GM18499 (cell line): ENCODE results near the gene PCNX2.
"Not testable (repeated sequence)": the region's sequence is repeated elsewhere in the genome, so short reads cannot be mapped to it uniquely, and the experiment has no call there.

ENCODE experiments used
- ATAC-seq: cut with Tn5 transposase; IDR thresholded peaks from one replicate; pipeline ENCODE4 v1.9.1; 2021; ENCODE audit warnings: moderate number of reproducible peaks; ENCODE audit not compliant: insufficient read depth, unreplicated experiment

The PCNX2 gene

GRCh38 chr1:233113009-233113879 is 182.3 kb downstream of the PCNX2 start:
- ATAC-seq = peak; percentile 74

DNA sequence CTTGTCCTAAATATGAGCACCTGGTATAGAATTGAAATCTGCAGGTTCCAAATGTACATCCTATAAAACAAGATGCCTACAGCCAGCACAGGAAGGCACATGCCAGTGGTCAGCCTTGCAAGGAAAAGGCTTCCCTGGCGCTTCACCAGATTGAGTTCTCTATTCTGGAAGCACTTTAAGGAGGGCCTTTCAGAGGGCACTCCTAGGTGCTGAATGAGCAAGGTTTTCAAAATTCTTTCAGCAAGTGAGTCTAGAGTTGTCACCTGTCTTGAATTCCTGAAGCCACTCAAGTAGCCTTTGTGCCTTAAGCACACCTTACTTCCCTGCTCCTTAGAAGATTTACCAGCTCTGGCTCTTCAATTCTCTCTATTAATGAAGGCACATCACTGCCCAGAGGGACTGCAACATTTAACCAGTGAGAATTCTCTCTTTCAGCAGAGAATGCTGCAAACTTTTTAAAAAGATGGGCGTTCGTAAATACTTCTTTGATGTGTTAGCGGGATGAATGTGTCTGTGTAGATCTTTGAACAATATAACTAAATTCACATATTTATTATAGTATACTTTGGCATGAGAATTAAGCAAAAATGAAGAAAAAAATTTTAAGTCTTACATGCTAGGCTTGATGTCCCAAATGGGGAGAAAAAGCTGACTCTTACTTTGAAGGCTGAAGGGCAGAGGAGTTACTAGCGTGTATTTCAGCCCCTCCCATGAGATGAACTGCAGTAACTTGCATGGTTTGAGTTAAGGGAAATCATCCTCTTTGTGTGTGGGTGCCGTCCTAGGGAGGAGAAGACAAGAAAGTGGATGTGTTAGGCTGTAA is 183.1 kb downstream of the PCNX2 start:
- ATAC-seq = no peak

GRCh38 chr1:233111731-233112130 is 183.8 kb downstream of the PCNX2 start:
- no peak for ATAC-seq

DNA sequence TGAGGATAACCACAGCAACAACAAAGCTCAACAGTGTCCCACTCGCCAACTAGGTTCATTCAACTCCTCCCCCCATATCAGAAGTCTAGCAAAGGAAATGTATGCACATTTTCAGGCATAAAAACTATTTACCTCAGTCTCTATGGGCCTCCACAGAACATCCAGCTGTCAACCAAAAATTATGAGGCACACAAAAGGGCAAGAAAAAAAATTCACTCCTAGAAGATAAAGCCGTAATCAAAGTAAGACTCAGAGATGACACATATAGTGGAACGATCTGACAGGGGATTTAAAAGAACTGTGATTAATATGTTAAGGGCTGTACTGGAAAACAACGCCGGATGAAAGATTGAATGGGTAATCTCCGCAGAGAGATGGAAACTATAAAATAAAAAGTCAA is 186.4 kb downstream of the PCNX2 start:
- ATAC-seq = no peak

GRCh38 chr1:233107716-233108130 is 187.8 kb downstream of the PCNX2 start:
- not testable (repeated sequence) for ATAC-seq

- ATAC-seq = no peak
These were observed 188.3 kb downstream of the PCNX2 start for GRCh38 chr1:233107130-233107660.

DNA sequence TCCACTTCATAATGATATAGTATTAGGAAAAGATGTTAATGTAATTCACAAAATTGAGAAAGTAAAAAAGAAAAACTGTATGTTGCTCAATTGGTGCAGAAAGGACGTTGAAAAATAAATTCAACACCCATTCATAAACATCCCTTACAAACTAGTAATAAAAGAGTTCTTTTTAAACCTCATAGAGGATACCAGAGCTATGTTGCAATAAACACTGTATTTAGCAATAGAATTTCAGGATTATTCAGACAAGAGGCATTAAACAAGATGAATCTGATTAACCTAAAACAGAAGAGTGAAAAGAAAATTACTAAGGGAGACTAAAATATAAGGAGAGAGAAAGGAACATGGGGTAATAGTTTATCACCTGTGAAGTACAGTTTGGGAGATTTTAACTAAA is 190.3 kb downstream of the PCNX2 start:
- ATAC-seq = no peak

GRCh38 chr1:233102341-233102740 is 193.2 kb downstream of the PCNX2 start:
- ATAC-seq = no peak

DNA sequence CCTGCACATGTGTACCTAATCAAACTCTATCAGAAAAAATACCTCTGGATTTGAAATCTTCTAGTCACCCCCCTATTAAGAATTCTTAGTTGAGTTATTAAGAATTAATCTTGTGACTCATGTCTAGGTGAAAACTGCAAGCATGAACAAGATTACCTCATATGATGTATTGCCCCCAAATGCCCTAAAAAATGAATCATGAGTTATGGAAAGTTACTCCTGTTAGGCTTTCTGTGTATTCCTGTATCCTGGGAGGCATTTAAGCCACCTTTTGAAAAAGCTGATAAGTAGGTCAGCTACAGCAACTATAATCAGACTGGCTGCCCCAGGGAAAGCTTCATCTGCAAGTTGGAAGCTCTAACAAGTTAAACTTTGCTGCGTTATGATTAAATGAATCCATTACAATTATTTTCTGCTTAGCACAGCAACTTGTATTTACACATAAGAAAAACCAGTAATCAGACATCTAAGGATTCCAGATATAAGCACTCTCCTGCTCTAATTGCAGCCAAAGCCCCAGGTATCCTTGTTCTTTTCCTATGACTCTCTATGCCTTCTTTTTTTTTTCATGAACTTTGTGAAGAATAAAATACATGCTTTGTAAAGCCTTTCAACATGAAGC is 197.5 kb downstream of the PCNX2 start:
- no peak for ATAC-seq

GRCh38 chr1:233097546-233097945 is 198.0 kb downstream of the PCNX2 start:
- ATAC-seq = no peak

GRCh38 chr1:233094691-233095090 is 200.8 kb downstream of the PCNX2 start:
- no peak for ATAC-seq

GRCh38 chr1:233094269-233094668 is 201.3 kb downstream of the PCNX2 start:
- no peak for ATAC-seq

GRCh38 chr1:233090746-233091494 is 204.6 kb downstream of the PCNX2 start:
- ATAC-seq = no peak

GRCh38 chr1:233089251-233089650 is 206.3 kb downstream of the PCNX2 start:
- no peak for ATAC-seq

GRCh38 chr1:233088613-233089012 is 206.9 kb downstream of the PCNX2 start:
- no peak for ATAC-seq

- ATAC-seq = no peak
These were observed 208.3 kb downstream of the PCNX2 start for GRCh38 chr1:233086961-233087881.

GRCh38 chr1:233085566-233085965 is 210.0 kb downstream of the PCNX2 start:
- ATAC-seq = no peak

GRCh38 chr1:233082778-233083550 is 212.6 kb downstream of the PCNX2 start:
- ATAC-seq = no peak
